Breast epithelium (tissue), 4 donors: Measurements from ENCODE around the gene MON1A. TPM values are rescaled to one million over a fixed set of nuclear protein-coding genes. Genes with fewer than 3 reads are reported as not detected.

Experiments
- DNase-seq, 2 donors: peaks; one replicate each; pipeline ENCODE4 v3.0.0-alpha.2; 2019; ENCODE audit warnings: low spot score in 2 of 2
- H3K27ac ChIP-seq, 2 donors: fragments of 200-600 bp; sonication (generic) in 1 of 2; one replicate each; pipeline ENCODE4 v1.5.1; 2016 to 2019; ENCODE audit warnings: mild to moderate bottlenecking in 1 of 2
- H3K27me3 ChIP-seq, 2 donors: fragments of 200-600 bp; sonication (generic) in 1 of 2; one replicate each; pipeline versions ENCODE4 v1.5.1 to v1.6.0; 2017 to 2019; ENCODE audit warnings: control low read depth in 1 of 2, mild to moderate bottlenecking in 1 of 2
- H3K36me3 ChIP-seq: fragments of 200-600 bp; one replicate; pipeline ENCODE4 v1.5.1; 2019
- H3K4me1 ChIP-seq, 2 donors: fragments of 200-600 bp; sonication (generic); one replicate each; pipeline ENCODE4 v1.5.1; 2016 to 2019; ENCODE audit warnings: control low read depth in 1 of 2
- H3K4me3 ChIP-seq, 3 donors: fragments of 200-600 bp; sonication (generic); 1 replicate in 2 of 3; 2 replicates in 1 of 3; pipeline ENCODE4 v1.5.1; 2016 to 2019; ENCODE audit warnings: mild to moderate bottlenecking in 3 of 3, moderate library complexity in 2 of 3
- H3K9me3 ChIP-seq, 2 donors: fragments of 200-600 bp; sonication (generic) in 1 of 2; one replicate each; pipeline ENCODE4 v1.5.1; 2016 to 2019; ENCODE audit warnings: control low read depth in 1 of 2
- CTCF ChIP-seq, 3 donors: fragments of 450-650 bp; IDR thresholded peaks; one replicate each; pipeline ENCODE4 v1.5.1; 2016 to 2017; ENCODE audit warnings: antibody characterized with exemption in 3 of 3, mild to moderate bottlenecking in 3 of 3, moderate library complexity in 3 of 3
- POLR2A ChIP-seq: fragments of 450-650 bp; IDR thresholded peaks from one replicate; pipeline ENCODE4 v1.6.1; 2016; ENCODE audit warnings: antibody characterized with exemption, mild to moderate bottlenecking, moderate library complexity
- POLR2AphosphoS5 ChIP-seq, 3 donors: sonication (generic); formaldehyde crosslinking; IDR thresholded peaks; one replicate each; pipeline ENCODE4 v1.6.1; 2017; ENCODE audit warnings: antibody characterized with exemption in 3 of 3
- intact Hi-C: fragments of 100-400 bp; cut with DNase I; formaldehyde crosslinking; loops from one replicate; pipeline ENCODE4 v1.15.1; 2023; ENCODE audit warnings: low total_unique reads
- total RNA-seq, 3 donors: library from RNA; depleted of rRNA; stranded (reverse); fragments of >200 nt; gene quantifications; one replicate each; pipeline ENCODE4 v1.1.0, GENCODE V29; 2016

Gene MON1A
- total RNA-seq, 3 donors from 2014 or later = 9.1 to 12.5 (median 11.3) TPM

GRCh38 chr3:49877716-49878115 lies 51.9 kb downstream of the MON1A start:
- TF ChIP-seq CTCF (IDR thresholded peaks at IDR 0.05) (no peak), POLR2AphosphoS5 (IDR thresholded peaks at IDR 0.05) (no peak), POLR2A (no peak)
- intact Hi-C loops = no loop called here

GRCh38 chr3:49876567-49876966 lies 53.0 kb downstream of the MON1A start:
- no peak overlapping the region for H3K4me3 ChIP-seq
- no peak for TF ChIP-seq POLR2A
- TF ChIP-seq CTCF (IDR thresholded peaks at IDR 0.05) = no peak
- TF ChIP-seq POLR2AphosphoS5 (IDR thresholded peaks at IDR 0.05) = no peak
- no peaks in the 10 kb centered on the region for H3K4me1 ChIP-seq
- intact Hi-C loops = no loop called here
- no peak for DNase-seq
- H3K36me3 ChIP-seq = no peaks in the 10 kb centered on the region
- no peaks in the 10 kb centered on the region for H3K9me3 ChIP-seq
- no peaks in the 10 kb centered on the region for H3K27me3 ChIP-seq
- H3K27ac ChIP-seq = no peak overlapping the region

More at GRCh38 chr3:49877716-49878115, 51.9 kb downstream of the MON1A start:
- no peak overlapping the region for H3K27ac ChIP-seq
- no peaks in the 10 kb centered on the region for H3K4me1 ChIP-seq
- H3K4me3 ChIP-seq = no peak overlapping the region
- DNase-seq = no peak
- H3K36me3 ChIP-seq = no peaks in the 10 kb centered on the region
- H3K27me3 ChIP-seq = no peaks in the 10 kb centered on the region
- no peaks in the 10 kb centered on the region for H3K9me3 ChIP-seq

GRCh38 chr3:49873623-49874022 lies 56.0 kb downstream of the MON1A start:
- Histone ChIP-seq H3K27ac (no peak overlapping the region), H3K27me3 (peaks cover 3 to 14% of the 10 kb centered on the region in 2 donors), H3K9me3 (no peaks in the 10 kb centered on the region), H3K36me3 (no peaks in the 10 kb centered on the region), H3K4me1 (peaks cover 0 to 6% of the 10 kb centered on the region in 2 donors), H3K4me3 (no peak overlapping the region)
- intact Hi-C loops = no loop called here
- no peak for TF ChIP-seq POLR2AphosphoS5 (IDR thresholded peaks at IDR 0.05)
- TF ChIP-seq CTCF (IDR thresholded peaks at IDR 0.05) = no peak
- no peak for DNase-seq

- no peak for DNase-seq
- Histone ChIP-seq H3K27me3 (peaks cover 3 to 22% of the 10 kb centered on the region in 2 donors), H3K9me3 (no peaks in the 10 kb centered on the region), H3K4me1 (peaks cover 0 to 6% of the 10 kb centered on the region in 2 donors), H3K36me3 (no peaks in the 10 kb centered on the region), H3K4me3 (no peak overlapping the region), H3K27ac (no peak overlapping the region)
- TF ChIP-seq POLR2AphosphoS5 (IDR thresholded peaks at IDR 0.05) (no peak), POLR2A (no peak), CTCF (IDR thresholded peaks at IDR 0.05) (no peak)
- intact Hi-C loops = no loop called here
These were observed 56.8 kb downstream of the MON1A start for GRCh38 chr3:49872801-49873281.

GRCh38 chr3:49871531-49872153 lies 58.0 kb downstream of the MON1A start:
- Histone ChIP-seq H3K4me3 (no peak overlapping the region), H3K27me3 (peaks cover 3 to 22% of the 10 kb centered on the region in 2 donors), H3K27ac (no peak overlapping the region), H3K9me3 (no peaks in the 10 kb centered on the region), H3K4me1 (peaks cover 0 to 6% of the 10 kb centered on the region in 2 donors), H3K36me3 (no peaks in the 10 kb centered on the region)
- intact Hi-C loops = no loop called here
- no peak for DNase-seq
- no peak for TF ChIP-seq CTCF (IDR thresholded peaks at IDR 0.05)
- TF ChIP-seq POLR2AphosphoS5 (IDR thresholded peaks at IDR 0.05) = no peak
- TF ChIP-seq POLR2A = no peak
